HepG2 (cell line): ENCODE data around the gene PRDM15. TPM values are rescaled to one million over a fixed set of nuclear protein-coding genes. Genes with fewer than 3 reads are reported as not detected.

Source experiments
- ARID5B ChIP-seq: IDR thresholded peaks from 2 replicates; pipeline ENCODE4 v1.4.0; 2020; ENCODE audit warnings: mild to moderate bottlenecking, missing genetic modification reagents
- CREM ChIP-seq, 2 experiments: sonication (generic) in 1 of 2; formaldehyde crosslinking in 1 of 2; IDR thresholded peaks; 2 replicates each; pipeline versions ENCODE4 v1.4.0 to v1.6.1; 2016 to 2020; ENCODE audit warnings: antibody characterized with exemption in 1 of 2, mild to moderate bottlenecking in 1 of 2, missing genetic modification reagents in 1 of 2
- FOXA1 ChIP-seq, 2 experiments: fragments of 450-650 bp in 1 of 2; sonication (generic) in 1 of 2; formaldehyde crosslinking in 1 of 2; IDR thresholded peaks; 2 replicates each; pipeline versions ENCODE4 v1.4.0 to v1.6.1; 2016 to 2020; ENCODE audit warnings: missing genetic modification reagents in 1 of 2
- HIVEP1 ChIP-seq: sonication (generic); formaldehyde crosslinking; IDR thresholded peaks from 2 replicates; pipeline ENCODE4 v1.4.0; 2020; ENCODE audit warnings: mild to moderate bottlenecking, missing genetic modification reagents
- KLF11 ChIP-seq: IDR thresholded peaks from 2 replicates; pipeline ENCODE4 v1.6.1; 2016; ENCODE audit warnings: missing compliant biosample characterization
- LRRFIP1 ChIP-seq: sonication (generic); formaldehyde crosslinking; conservative IDR thresholded peaks from 2 replicates; pipeline ENCODE4 v1.4.0; 2020; ENCODE audit warnings: missing genetic modification reagents
- MTF2 ChIP-seq: sonication (generic); formaldehyde crosslinking; IDR thresholded peaks from 2 replicates; pipeline ENCODE4 v1.5.0; 2020; ENCODE audit warnings: missing genetic modification reagents, borderline replicate concordance
- NFATC3 ChIP-seq: sonication (generic); formaldehyde crosslinking; IDR thresholded peaks from 2 replicates; pipeline ENCODE4 v1.5.1; 2020; ENCODE audit warnings: mild to moderate bottlenecking, missing genetic modification reagents
- NFE2 ChIP-seq: sonication (generic); formaldehyde crosslinking; IDR thresholded peaks from 2 replicates; pipeline ENCODE4 v1.4.0; 2020; ENCODE audit warnings: missing genetic modification reagents
- NR2C2 ChIP-seq: sonication (generic); formaldehyde crosslinking; IDR thresholded peaks from 2 replicates; pipeline ENCODE4 v1.4.0; 2020; ENCODE audit warnings: missing genetic modification reagents, mild to moderate bottlenecking, moderate library complexity, borderline replicate concordance
- REPIN1 ChIP-seq: sonication (generic); formaldehyde crosslinking; IDR thresholded peaks from 2 replicates; pipeline ENCODE4 v1.8.0; 2022; ENCODE audit warnings: missing genetic modification reagents, low read depth, mild to moderate bottlenecking, borderline replicate concordance
- RNF2 ChIP-seq: fragments of 450-650 bp; conservative IDR thresholded peaks from 2 replicates; pipeline ENCODE4 v1.6.1; 2016; ENCODE audit warnings: low read depth
- SNAPC2 ChIP-seq: sonication (generic); formaldehyde crosslinking; IDR thresholded peaks from 2 replicates; pipeline ENCODE4 v1.8.1; 2022; ENCODE audit warnings: mild to moderate bottlenecking, missing genetic modification reagents
- THAP8 ChIP-seq: sonication (generic); formaldehyde crosslinking; IDR thresholded peaks from 2 replicates; pipeline ENCODE4 v1.5.1; 2020; ENCODE audit warnings: missing genetic modification reagents, mild to moderate bottlenecking, borderline replicate concordance
- ZNF124 ChIP-seq: sonication (generic); formaldehyde crosslinking; IDR thresholded peaks from 2 replicates; pipeline ENCODE4 v1.4.0; 2020; ENCODE audit warnings: missing genetic modification reagents
- ZNF17 ChIP-seq: sonication (generic); formaldehyde crosslinking; IDR thresholded peaks from 2 replicates; pipeline ENCODE4 v1.5.0; 2020; ENCODE audit warnings: mild to moderate bottlenecking, missing genetic modification reagents
- ZNF205 ChIP-seq: IDR thresholded peaks from 2 replicates; pipeline ENCODE4 v1.6.1; 2018; ENCODE audit warnings: missing biosample characterization, missing genetic modification reagents
- ZNF232 ChIP-seq: sonication (generic); formaldehyde crosslinking; IDR thresholded peaks from 2 replicates; pipeline ENCODE4 v1.4.0; 2020; ENCODE audit warnings: missing genetic modification reagents, borderline replicate concordance
- ZNF761 ChIP-seq: sonication (generic); formaldehyde crosslinking; conservative IDR thresholded peaks from 2 replicates; pipeline ENCODE4 v1.4.0; 2020; ENCODE audit warnings: mild to moderate bottlenecking, missing genetic modification reagents
- ZSCAN21 ChIP-seq: sonication (generic); formaldehyde crosslinking; IDR thresholded peaks from 2 replicates; pipeline ENCODE4 v1.8.0; 2022; ENCODE audit warnings: mild to moderate bottlenecking, missing genetic modification reagents, moderate library complexity, borderline replicate concordance
- polyA plus RNA-seq, 8 experiments: library from polyadenylated mRNA; depleted of rRNA in 3 of 8; stranded (reverse) in 7 of 8; unstranded in 1 of 8; fragments of >200 nt; fragmentation: Illumina TruSeq in 4 of 8; extraction: Trizol in 4 of 8; gene quantifications; 2 replicates each; pipeline versions ENCODE4 v1.2.1 to v1.2.3, GENCODE V29; 2011 to 2016; ENCODE audit warnings: low read depth in 4 of 8, missing spikeins in 1 of 8, mixed read lengths in 1 of 8; ENCODE audit not compliant: insufficient read depth in 1 of 8
- total RNA-seq, 5 experiments: library from RNA; depleted of rRNA; stranded (reverse); fragments of >200 nt; fragmentation: Illumina TruSeq; extraction: Trizol; gene quantifications; 2 replicates each; pipeline ENCODE4 v1.2.3, GENCODE V29; 2016; ENCODE audit warnings: low read depth in 1 of 5

Gene PRDM15
- total and polyA plus RNA-seq, 2 of the 13 experiments (the other 11 are each of a cell fraction or from before 2014, with no cell fraction given), result 4.0 to 6.9 TPM

- TF ChIP-seq ARID5B (CRISPR knock-in tag) (peak; percentile 48; the same call in 1 of the 2 replicates), CREM (IDR thresholded peaks at IDR 0.05) (peak; percentile 37; the same call in 1 of the 2 replicates), CREM (CRISPR knock-in tag; IDR thresholded peaks at IDR 0.05) (no peak), NFATC3 (no peak), FOXA1 (IDR thresholded peaks at IDR 0.05) (no peak), FOXA1 (CRISPR knock-in tag; IDR thresholded peaks at IDR 0.05) (no peak), ZNF205 (0 out of 2 replicates have a peak, but pooled peaks have one; percentile 35), NR2C2 (CRISPR knock-in tag) (no peak), NFE2 (CRISPR knock-in tag) (no peak), HIVEP1 (CRISPR knock-in tag) (no peak), REPIN1 (CRISPR knock-in tag) (0 out of 2 replicates have a peak, but pooled peaks have one; percentile 17), ZNF124 (0 out of 2 replicates have a peak, but pooled peaks have one; percentile 40), KLF11 (no peak), LRRFIP1 (CRISPR knock-in tag) (no peak), RNF2 (no peak), ZNF232 (CRISPR knock-in tag) (peak; percentile 69; the same call in 1 of the 2 replicates), ZNF17 (CRISPR knock-in tag) (no peak), ZSCAN21 (CRISPR knock-in tag) (peak; percentile 41; the same call in 1 of the 2 replicates), MTF2 (CRISPR knock-in tag) (no peak), SNAPC2 (CRISPR knock-in tag) (no peak), ZNF761 (no peak), THAP8 (CRISPR knock-in tag) (no peak)
Observed at GRCh38 chr21:41766883-41767605, 112.1 kb downstream of the PRDM15 start, which contains the start of gene RIPK4 (continued).
